ENCODE data around the gene NEU4.

NEU4 gene

DNA sequence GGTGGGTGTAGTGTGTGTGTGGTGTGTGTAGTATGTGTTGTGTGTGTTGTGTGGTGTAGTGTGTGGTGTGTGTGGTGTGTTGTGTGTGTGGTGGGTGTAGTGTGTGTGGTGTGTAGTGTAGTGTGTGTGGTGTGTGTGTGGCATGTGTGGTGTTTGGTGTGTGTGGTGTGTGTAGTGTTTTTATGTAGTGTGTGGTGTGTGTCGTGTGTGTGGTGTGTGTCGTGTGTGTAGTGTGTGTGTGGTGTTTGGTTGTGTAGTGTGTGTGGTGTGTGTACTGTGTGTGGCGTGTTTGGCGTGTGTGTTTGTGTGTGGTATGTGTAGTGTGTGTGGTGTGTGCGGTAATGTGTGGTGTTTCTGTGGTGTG, 55.8 kb downstream of the NEU4 start:
- Histone ChIP-seq H4K20me1 (ENCODE audit: insufficient read depth, low read length) (no peaks in the 10 kb centered on the region), H3K36me3 (ENCODE audit: insufficient read depth, low read length) (no peaks in the 10 kb centered on the region), H3K9me3 (ENCODE audit: low read length) (no peaks in the 10 kb centered on the region), H3K4me3 (ENCODE audit: low read depth, low read length, poor library complexity, severe bottlenecking) (no peak overlapping the region), H3K79me2 (ENCODE audit: insufficient read depth, low read length) (no peaks in the 10 kb centered on the region), H3K27ac (ENCODE audit: low read depth, low read length, poor library complexity, severe bottlenecking) (no peak overlapping the region), H3K27me3 (ENCODE audit: insufficient read depth, low read length) (peaks cover 7% of the 10 kb centered on the region), H2AFZ (ENCODE audit: low read length) (no peak overlapping the region), H3K9me2 (ENCODE audit: low read depth, low read length) (no peaks in the 10 kb centered on the region), H3K4me1 (ENCODE audit: insufficient read depth, low read length, severe bottlenecking) (peaks cover 7% of the 10 kb centered on the region), H3F3A (ENCODE audit: insufficient read depth, low read length) (no peaks in the 10 kb centered on the region), H3K9ac (ENCODE audit: low read length) (no peak overlapping the region), H3K4me2 (ENCODE audit: low read length) (no peak overlapping the region)
- no peak for TF ChIP-seq CTCF (IDR thresholded peaks at IDR 0.05; ENCODE audit: low read length)
- no peak for TF ChIP-seq EZH2 (IDR thresholded peaks at IDR 0.05; ENCODE audit: borderline replicate concordance, low read length)

GRCh38 chr2:241865416-241865956, 56.5 kb downstream of the NEU4 start:
- Histone ChIP-seq H3K27me3 (ENCODE audit: insufficient read depth, low read length) (peaks cover 7% of the 10 kb centered on the region), H3K27ac (ENCODE audit: low read depth, low read length, poor library complexity, severe bottlenecking) (no peak overlapping the region), H3K36me3 (ENCODE audit: insufficient read depth, low read length) (no peaks in the 10 kb centered on the region), H2AFZ (ENCODE audit: low read length) (no peak overlapping the region), H3K9ac (ENCODE audit: low read length) (no peak overlapping the region), H3K4me3 (ENCODE audit: low read depth, low read length, poor library complexity, severe bottlenecking) (no peak overlapping the region), H3K9me3 (ENCODE audit: low read length) (no peaks in the 10 kb centered on the region), H4K20me1 (ENCODE audit: insufficient read depth, low read length) (no peaks in the 10 kb centered on the region), H3K4me1 (ENCODE audit: insufficient read depth, low read length, severe bottlenecking) (peaks cover under 1% of the 10 kb centered on the region), H3K4me2 (ENCODE audit: low read length) (no peak overlapping the region), H3K79me2 (ENCODE audit: insufficient read depth, low read length) (no peaks in the 10 kb centered on the region), H3F3A (ENCODE audit: insufficient read depth, low read length) (no peaks in the 10 kb centered on the region), H3K9me2 (ENCODE audit: low read depth, low read length) (no peaks in the 10 kb centered on the region)
- TF ChIP-seq EZH2 (IDR thresholded peaks at IDR 0.05; ENCODE audit: borderline replicate concordance, low read length) (no peak), CTCF (IDR thresholded peaks at IDR 0.05; ENCODE audit: low read length) (no peak)

DNA sequence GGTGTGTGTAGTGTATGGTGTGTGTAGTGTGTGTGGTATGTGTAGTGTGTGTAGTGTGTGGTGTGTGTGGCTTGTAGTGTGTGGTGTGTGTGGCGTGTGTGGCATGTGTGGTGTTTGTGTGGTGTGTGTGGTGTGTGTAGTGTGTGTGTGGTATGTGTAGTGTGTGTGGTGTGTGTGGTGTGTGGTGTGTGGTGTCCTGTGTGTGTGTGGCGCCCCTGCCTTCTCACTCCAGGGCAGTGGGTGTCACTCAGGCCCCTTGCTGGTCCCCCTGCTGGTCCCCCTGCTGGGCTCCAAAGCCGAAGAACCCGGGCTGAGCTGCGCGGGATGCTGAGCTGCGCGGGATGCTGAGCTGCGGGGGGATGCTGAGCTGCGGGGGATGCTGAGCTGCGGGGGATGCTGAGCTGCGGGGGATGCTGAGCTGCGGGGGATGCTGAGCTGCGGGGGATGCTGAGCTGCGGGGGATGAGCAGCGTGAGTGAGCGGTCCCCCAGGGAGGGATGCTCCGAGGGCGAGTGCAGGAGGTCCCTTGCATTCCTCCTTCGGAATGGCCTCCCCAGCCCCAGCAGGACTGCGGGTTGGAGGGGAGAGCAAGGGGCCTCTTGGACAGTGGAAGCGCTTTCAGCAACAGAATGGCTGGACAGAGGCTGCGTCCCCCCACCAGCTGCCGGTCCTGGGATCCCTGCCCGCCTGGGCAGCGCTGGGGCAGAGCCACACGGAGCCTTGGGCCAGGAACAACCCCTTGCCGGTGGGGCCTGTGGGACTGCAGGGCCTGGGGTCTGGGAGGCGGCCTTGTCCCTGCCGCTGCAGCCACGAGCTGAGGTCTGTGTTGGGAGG, 57.2 kb downstream of the NEU4 start:
- H3K4me3 ChIP-seq (ENCODE audit: low read depth, low read length, poor library complexity, severe bottlenecking), result no peak overlapping the region
- H2AFZ ChIP-seq (ENCODE audit: low read length), result no peak overlapping the region
- no peaks in the 10 kb centered on the region for H3F3A ChIP-seq (ENCODE audit: insufficient read depth, low read length)
- no peaks in the 10 kb centered on the region for H3K9me3 ChIP-seq (ENCODE audit: low read length)
- no peak overlapping the region for H3K9ac ChIP-seq (ENCODE audit: low read length)
- H3K4me2 ChIP-seq (ENCODE audit: low read length), result no peak overlapping the region
- no peaks in the 10 kb centered on the region for H3K36me3 ChIP-seq (ENCODE audit: insufficient read depth, low read length)
- no peaks in the 10 kb centered on the region for H3K79me2 ChIP-seq (ENCODE audit: insufficient read depth, low read length)
- TF ChIP-seq CTCF (IDR thresholded peaks at IDR 0.05; ENCODE audit: low read length), result no peak
- TF ChIP-seq EZH2 (IDR thresholded peaks at IDR 0.05; ENCODE audit: borderline replicate concordance, low read length), result no peak
- no peak overlapping the region for H3K27ac ChIP-seq (ENCODE audit: low read depth, low read length, poor library complexity, severe bottlenecking)
- no peaks in the 10 kb centered on the region for H3K9me2 ChIP-seq (ENCODE audit: low read depth, low read length)
- H3K4me1 ChIP-seq (ENCODE audit: insufficient read depth, low read length, severe bottlenecking), result no peaks in the 10 kb centered on the region
- H3K27me3 ChIP-seq (ENCODE audit: insufficient read depth, low read length), result peaks cover 7% of the 10 kb centered on the region
- H4K20me1 ChIP-seq (ENCODE audit: insufficient read depth, low read length), result no peaks in the 10 kb centered on the region

Measured in OCI-LY1 (cell line).